ENCODE data around the gene TXNIP. TPM values are rescaled to one million over a fixed set of nuclear protein-coding genes. Genes with fewer than 3 reads are reported as not detected.

The TXNIP gene
- total RNA-seq, 2 experiments from 2014 or later: 190 to 195 TPM

DNA sequence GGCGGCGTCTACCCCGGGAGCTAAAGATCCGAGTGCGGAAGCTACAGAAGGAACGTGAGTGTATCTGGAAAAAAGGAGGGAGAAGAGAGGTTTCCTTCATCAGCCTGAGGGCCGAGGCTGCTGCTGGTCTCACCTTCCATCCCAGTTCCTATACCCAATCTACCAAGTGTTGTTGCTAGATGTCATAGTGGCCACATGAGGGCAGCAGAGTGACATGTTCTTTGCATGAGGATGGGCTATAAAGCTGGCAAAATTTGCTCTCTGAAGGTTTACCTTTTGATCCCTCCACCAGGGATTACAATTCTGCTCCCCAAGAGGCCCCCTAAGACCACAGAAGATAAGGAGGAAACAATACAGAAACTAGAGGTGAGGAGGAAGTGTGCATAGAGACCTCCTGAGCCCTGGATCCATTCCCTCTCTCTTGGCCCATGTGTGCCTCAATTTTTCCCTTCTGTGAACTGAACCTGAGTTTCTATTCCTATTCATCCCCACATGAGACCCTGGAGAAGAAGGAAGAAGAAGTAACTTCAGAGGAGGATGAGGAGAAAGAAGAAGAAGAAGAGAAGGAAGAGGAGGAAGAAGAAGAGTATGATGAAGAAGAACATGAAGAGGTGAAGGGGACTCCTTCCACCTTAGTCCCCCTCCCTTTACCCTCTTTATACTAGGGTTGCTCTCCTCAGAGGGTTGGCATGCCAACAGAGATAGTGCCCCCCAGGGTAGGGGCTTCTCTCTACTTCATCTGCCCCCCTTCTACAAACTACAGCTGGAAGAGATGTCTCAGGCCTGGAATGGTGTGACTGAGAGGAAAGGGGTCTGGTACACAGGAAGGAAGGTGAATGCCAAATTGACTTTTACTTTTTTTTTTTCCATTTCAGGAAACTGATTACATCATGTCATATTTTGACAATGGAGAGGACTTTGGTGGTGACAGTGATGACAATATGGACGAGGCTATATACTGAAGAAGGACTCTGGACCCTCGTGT, 18.6 kb downstream of the TXNIP start:
- Mint-ChIP-seq H3K4me3 (no peak overlapping the region), H3K4me1 (ENCODE audit: low read depth) (peaks cover 4% of the 10 kb centered on the region), H3K27me3 (ENCODE audit: low read depth) (no peaks in the 10 kb centered on the region), H3K27ac (no peak overlapping the region), H3K36me3 (ENCODE audit: low read depth) (peaks cover 5% of the 10 kb centered on the region), H3K9me3 (ENCODE audit: insufficient read depth) (no peaks in the 10 kb centered on the region)
- peak; percentile 86 for DNase-seq
- ChIA-PET CTCF (interaction anchor here (0.6 to 8.7 kb wide), 24 partner anchors 10 to 149 kb away, joined by 3 to 269 read pairs (median 8); partner anchors contain the start of genes ANKRD34A, ITGA10, LIX1L and NUDT17), POLR2A (interaction anchor here (0.6 to 8.1 kb wide), 13 partner anchors 12 to 132 kb away, joined by 3 to 373 read pairs (median 10); partner anchors contain the start of genes ANKRD34A, LIX1L, NUDT17 and POLR3GL)
- peak; percentile 34 for ATAC-seq

DNA sequence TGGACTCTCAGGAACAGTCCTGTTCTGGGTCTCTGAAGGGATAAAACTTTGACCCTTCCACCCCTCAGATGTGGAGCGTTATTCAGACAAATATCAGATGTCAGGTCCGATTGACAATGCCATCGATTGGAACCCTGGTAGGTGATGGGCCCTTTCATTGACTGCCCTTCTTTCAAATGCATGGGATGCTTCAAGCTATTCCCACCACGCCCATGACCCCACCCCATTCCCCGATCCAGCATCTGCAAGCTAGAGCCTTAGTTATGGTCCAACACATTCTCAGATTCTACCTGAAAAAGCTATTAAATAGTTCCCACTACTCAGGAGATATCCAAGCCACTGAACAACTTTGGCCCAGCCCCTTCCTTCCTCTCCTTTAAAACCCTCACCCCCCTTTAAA, 19.4 kb downstream of the TXNIP start:
- Mint-ChIP-seq H3K4me3 (no peak overlapping the region), H3K36me3 (ENCODE audit: low read depth) (peaks cover 5% of the 10 kb centered on the region), H3K9me3 (ENCODE audit: insufficient read depth) (no peaks in the 10 kb centered on the region), H3K4me1 (ENCODE audit: low read depth) (peaks cover 3% of the 10 kb centered on the region), H3K27ac (no peak overlapping the region), H3K27me3 (ENCODE audit: low read depth) (no peaks in the 10 kb centered on the region)
- no peak for DNase-seq
- ATAC-seq: no peak
- ChIA-PET POLR2A (interaction anchor here (0.6 to 8.1 kb wide), 10 partner anchors 11 to 131 kb away, joined by 3 to 373 read pairs (median 16); partner anchors contain the start of genes ANKRD34A, LIX1L, NUDT17 and POLR3GL), CTCF (interaction anchor here (0.8 to 8.7 kb wide), 21 partner anchors 9 to 149 kb away, joined by 3 to 269 read pairs (median 13); partner anchors contain the start of genes ANKRD34A, LIX1L, NUDT17 and PIAS3)

DNA sequence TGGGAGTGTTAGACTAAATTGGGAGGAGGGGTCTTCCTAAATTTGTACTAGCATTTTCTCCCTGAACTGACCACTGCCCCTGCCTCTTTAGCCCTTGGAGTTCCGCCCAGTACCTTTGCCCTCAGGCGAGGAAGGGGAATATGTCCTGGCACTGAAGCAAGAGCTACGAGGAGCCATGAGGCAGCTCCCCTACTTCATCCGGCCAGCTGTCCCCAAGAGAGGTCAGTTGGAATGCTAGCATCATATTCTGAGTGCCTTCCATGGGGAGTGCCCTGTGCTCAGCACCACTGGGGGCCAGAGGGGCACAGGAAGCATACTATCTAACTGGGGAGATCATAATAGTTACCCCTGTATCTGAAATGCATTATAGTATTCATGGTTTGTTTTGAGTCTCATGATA, 21.2 kb downstream of the TXNIP start:
- DNase-seq (no peak), ATAC-seq (no peak)
- CTCF ChIA-PET: interaction anchor here (8.3 to 8.7 kb wide), 2 partner anchors 18 to 35 kb away, joined by 235 to 269 read pairs; partner anchors contain the start of gene TXNIP
- Mint-ChIP-seq H3K27ac (peak overlapping the region; percentile 24), H3K4me1 (ENCODE audit: low read depth) (peaks cover 3% of the 10 kb centered on the region), H3K36me3 (ENCODE audit: low read depth) (peaks cover 5% of the 10 kb centered on the region), H3K9me3 (ENCODE audit: insufficient read depth) (no peaks in the 10 kb centered on the region), H3K4me3 (no peak overlapping the region), H3K27me3 (ENCODE audit: low read depth) (no peaks in the 10 kb centered on the region)
- POLR2A ChIA-PET: interaction anchor here (8.1 kb wide), 1 partner anchor 18 kb away, joined by 373 read pairs; the partner anchor contains the start of gene TXNIP

DNA sequence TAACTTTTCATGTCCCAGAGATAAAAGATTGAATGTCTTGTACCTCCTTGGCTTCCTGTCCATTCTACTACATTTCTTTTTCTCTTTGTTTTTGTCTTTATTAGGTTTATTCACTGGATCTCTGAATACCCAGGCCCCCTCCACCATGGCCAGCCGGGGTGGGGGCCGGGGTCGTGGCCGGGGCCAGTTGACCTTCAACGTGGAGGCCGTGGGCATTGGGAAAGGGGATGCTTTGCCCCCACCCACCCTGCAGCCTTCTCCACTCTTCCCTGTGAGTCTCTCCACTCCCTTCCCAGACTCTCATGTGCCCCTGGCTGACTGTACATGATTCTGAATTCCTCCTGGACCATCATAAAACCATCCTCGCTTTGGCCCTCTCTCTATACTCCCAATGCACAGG, 21.7 kb downstream of the TXNIP start:
- Mint-ChIP-seq H3K36me3 (ENCODE audit: low read depth) (peaks cover 9% of the 10 kb centered on the region), H3K9me3 (ENCODE audit: insufficient read depth) (no peaks in the 10 kb centered on the region), H3K27me3 (ENCODE audit: low read depth) (no peaks in the 10 kb centered on the region), H3K4me1 (ENCODE audit: low read depth) (peaks cover 3% of the 10 kb centered on the region), H3K4me3 (no peak overlapping the region), H3K27ac (no peak overlapping the region)
- ChIA-PET CTCF (interaction anchor here (8.3 to 8.7 kb wide), 2 partner anchors 19 to 36 kb away, joined by 235 to 269 read pairs; partner anchors contain the start of gene TXNIP), POLR2A (no interaction called here)
- no peak for DNase-seq
- no peak for ATAC-seq

DNA sequence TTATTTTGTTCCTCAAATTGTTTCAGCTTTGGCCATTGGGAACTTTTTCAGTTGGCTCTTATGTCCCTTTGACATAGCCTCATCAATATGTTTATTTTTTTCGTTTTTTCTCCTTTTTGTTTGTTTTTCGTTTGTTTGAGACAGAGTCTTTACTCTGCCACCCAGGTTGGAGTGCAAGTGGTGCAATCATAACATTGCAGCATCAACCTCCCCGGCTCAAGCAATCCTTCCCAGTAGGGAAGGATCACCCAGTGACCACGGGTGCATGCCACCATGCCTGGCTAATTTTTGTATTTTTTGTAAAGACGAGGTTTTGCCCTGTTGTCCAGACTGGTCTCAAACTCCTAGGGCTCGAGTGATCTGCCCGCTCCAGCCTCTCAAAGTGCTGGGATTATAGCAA, 23.8 kb downstream of the TXNIP start:
- ChIA-PET POLR2A (interaction anchor here (1.6 kb wide), 1 partner anchor 9 kb away, joined by 8 read pairs; the partner anchor contains the start of genes ANKRD34A and POLR3GL), CTCF (interaction anchor here (0.7 to 1.3 kb wide), 4 partner anchors 9 to 35 kb away, joined by 3 read pairs; partner anchors contain the start of gene LIX1L)
- H3K4me1 Mint-ChIP-seq (ENCODE audit: low read depth): peaks cover 3% of the 10 kb centered on the region
- peaks cover 4% of the 10 kb centered on the region for H3K9me3 Mint-ChIP-seq (ENCODE audit: insufficient read depth)
- DNase-seq (no peak), ATAC-seq (no peak)
- H3K4me3 Mint-ChIP-seq: no peak overlapping the region
- H3K27ac Mint-ChIP-seq: no peak overlapping the region
- H3K27me3 Mint-ChIP-seq (ENCODE audit: low read depth): no peaks in the 10 kb centered on the region
- H3K36me3 Mint-ChIP-seq (ENCODE audit: low read depth): peaks cover 13% of the 10 kb centered on the region

DNA sequence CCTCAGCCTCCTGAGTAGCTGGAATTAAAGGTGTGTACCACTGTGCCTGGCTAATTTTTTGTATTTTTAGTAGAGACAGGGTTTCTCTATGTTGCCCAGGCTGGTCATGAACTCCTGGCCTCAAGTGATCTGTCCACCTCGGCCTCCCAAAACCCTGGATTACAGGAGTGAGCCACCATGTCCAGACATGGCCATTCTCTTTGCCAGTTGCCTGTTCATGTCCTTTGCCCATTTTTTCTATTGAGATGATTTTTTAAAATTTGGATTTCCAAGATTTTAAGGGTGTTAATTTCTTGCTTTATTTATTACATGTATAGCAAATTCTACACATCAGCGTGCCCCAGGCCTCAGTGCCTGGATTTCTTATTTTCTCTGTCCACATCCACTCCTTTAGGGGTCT, 29.1 kb downstream of the TXNIP start:
- H3K27me3 Mint-ChIP-seq (ENCODE audit: low read depth): no peaks in the 10 kb centered on the region
- H3K9me3 Mint-ChIP-seq (ENCODE audit: insufficient read depth): peaks cover 4% of the 10 kb centered on the region
- no peak overlapping the region for H3K27ac Mint-ChIP-seq
- peaks cover 26% of the 10 kb centered on the region for H3K4me1 Mint-ChIP-seq (ENCODE audit: low read depth)
- no peak overlapping the region for H3K4me3 Mint-ChIP-seq
- H3K36me3 Mint-ChIP-seq (ENCODE audit: low read depth): peaks cover 22% of the 10 kb centered on the region
- DNase-seq (no peak), ATAC-seq (no peak)
- POLR2A ChIA-PET: no interaction called here
- CTCF ChIA-PET: interaction anchor here (1.1 to 2.4 kb wide), 3 partner anchors 11 to 57 kb away, joined by 3 to 13 read pairs (median 8); partner anchors contain the start of gene ITGA10

DNA sequence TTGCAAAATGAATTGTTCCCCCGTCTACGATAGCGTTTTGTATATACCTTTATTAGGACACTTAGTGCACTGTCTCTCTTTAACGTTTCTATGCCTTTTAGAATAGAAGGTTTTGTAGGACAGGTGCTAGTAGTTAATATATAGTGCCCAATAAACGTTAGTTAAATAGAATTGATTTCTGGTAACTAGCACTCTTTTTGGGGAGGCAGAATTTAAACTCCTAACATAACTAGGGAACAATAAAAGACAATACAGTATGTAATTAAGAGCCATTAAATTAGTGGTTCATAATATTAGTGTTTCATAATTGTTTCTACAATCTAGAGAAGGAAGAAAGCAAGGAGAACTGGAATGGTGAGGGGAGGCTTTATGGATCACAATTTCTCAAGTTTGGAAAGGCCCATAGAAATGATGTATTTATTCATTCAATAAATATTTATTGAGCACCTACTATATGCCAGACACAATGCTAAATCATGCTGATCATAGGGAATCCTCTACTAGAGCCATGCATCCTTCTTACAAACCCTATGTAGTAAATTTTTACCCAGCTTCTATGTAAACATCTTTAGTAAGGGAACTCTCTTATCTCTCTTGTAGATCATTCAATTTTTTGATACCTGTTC, 31.1 kb downstream of the TXNIP start:
- ChIA-PET CTCF (interaction anchor here (0.8 to 6.8 kb wide), 13 partner anchors 13 to 119 kb away, joined by 3 to 98 read pairs (median 6); partner anchors contain the start of genes NUDT17, PIAS3 and RBM8A), POLR2A (interaction anchor here (1.0 to 3.2 kb wide), 17 partner anchors 15 to 120 kb away, joined by 3 to 58 read pairs (median 9); partner anchors contain the start of genes NUDT17, PEX11B, PIAS3 and RBM8A)
- Mint-ChIP-seq H3K36me3 (ENCODE audit: low read depth) (peaks cover 22% of the 10 kb centered on the region), H3K4me1 (ENCODE audit: low read depth) (peaks cover 42% of the 10 kb centered on the region), H3K27me3 (ENCODE audit: low read depth) (no peaks in the 10 kb centered on the region), H3K27ac (peak overlapping the region; percentile 91), H3K4me3 (peak overlapping the region; percentile 93), H3K9me3 (ENCODE audit: insufficient read depth) (peaks cover 4% of the 10 kb centered on the region)
- DNase-seq: no peak
- no peak for ATAC-seq

DNA sequence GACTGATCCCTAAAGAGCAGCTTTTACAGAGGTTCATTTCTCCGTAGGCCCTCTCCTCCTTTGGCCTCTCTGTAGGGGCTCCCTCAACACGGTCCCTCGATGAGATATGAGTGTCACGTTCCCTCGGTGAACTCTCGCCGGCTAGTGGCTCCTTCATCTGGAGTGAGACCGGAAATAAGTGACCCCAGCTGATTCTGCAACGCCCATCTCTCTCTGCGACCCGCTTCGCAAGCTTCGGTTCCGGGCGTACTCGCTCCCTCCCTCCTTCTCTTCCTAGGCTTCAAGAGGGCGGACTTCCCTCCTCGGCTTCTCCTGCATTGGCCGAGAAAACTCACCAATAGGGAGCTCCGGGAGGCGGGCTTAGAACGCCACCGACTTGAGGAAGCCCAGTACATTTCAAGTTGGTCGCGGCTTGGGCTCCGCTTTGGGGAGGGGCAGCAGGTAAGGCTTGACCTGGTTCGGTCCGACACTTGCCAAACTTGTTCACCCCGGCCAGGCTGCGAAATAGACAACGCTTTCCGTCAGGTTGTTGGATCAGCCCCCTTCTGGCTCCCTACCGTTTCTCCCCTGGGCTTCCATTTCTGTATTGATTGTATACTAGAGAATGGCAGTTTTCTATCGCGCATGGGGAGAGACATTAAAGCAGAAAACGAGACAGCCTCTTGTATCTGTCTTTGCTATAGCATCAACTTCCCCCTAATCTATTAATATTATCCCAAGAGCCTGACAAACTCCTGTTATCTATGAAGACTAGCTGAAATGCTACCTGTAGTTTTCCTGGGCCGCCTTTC, 31.9 kb downstream of the TXNIP start, which contains the start of the genes ANKRD34A and POLR3GL:
Gene ANKRD34A, minus strand, starts transcription at position 248 of the 791 bp plus-strand sequence. CDS start 2,816 bp downstream, outside the sequence.
Gene POLR3GL, plus strand, starts transcription at position 363 of the 791 bp plus-strand sequence. CDS start 10,176 bp downstream, outside the sequence.
- ChIA-PET POLR2A (interaction anchor here (0.6 to 3.2 kb wide), 22 partner anchors 8 to 140 kb away, joined by 3 to 58 read pairs (median 6); partner anchors contain the start of genes NUDT17, PEX11B, PIAS3 and POLR3C), CTCF (interaction anchor here (0.8 to 6.8 kb wide), 19 partner anchors 14 to 118 kb away, joined by 3 to 98 read pairs (median 5); partner anchors contain the start of genes ITGA10, NUDT17, PIAS3 and RBM8A)
- Mint-ChIP-seq H3K4me3 (peak within 1 kb of the TSS; percentile 93), H3K36me3 (ENCODE audit: low read depth) (peaks cover 18% of the 10 kb centered on the region), H3K9me3 (ENCODE audit: insufficient read depth) (peaks cover 4% of the 10 kb centered on the region), H3K27ac (peak within 1 kb of the TSS; percentile 91), H3K4me1 (ENCODE audit: low read depth) (peaks cover 47% of the 10 kb centered on the region), H3K27me3 (ENCODE audit: low read depth) (no peaks in the 10 kb centered on the region)
- ATAC-seq (peak; percentile 92), DNase-seq (peak; percentile 96)

DNA sequence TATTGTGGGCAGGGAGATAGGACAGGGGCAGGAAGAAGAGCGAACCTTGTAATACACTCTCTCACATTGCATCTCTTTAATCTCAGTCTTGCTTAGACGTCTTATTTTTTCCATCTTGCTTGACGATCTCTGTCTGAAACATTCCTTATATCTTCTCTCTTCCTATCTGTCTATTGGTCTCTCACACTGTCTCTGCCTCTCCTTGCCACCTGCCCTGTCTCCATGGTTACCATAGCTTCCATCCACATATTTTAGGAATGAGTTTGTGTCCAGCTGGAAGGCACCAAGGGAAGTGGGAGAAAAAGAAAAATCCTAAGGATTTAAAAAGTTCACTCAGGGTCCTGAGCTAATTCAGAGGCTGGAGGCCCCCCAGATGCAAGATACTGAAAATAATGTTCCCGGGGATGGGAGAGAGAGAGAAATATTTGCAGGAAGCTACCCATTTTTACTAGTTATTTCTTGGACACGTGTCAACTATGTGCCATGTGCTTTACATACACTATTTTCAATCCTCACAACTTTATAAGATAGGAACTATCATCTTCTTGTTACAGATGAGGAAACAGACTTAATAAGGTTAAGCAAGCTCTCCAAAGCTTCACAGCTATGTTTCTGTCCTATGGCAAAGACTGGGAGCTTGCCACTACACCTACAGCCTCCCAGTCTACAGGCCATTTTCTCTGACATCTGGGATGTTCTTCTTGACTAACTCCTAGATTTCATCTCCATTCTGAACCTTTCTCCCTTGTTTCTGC, 32.9 kb downstream of the TXNIP start:
- H3K9me3 Mint-ChIP-seq (ENCODE audit: insufficient read depth): peaks cover 4% of the 10 kb centered on the region
- peaks cover 16% of the 10 kb centered on the region for H3K36me3 Mint-ChIP-seq (ENCODE audit: low read depth)
- no peak for DNase-seq
- ChIA-PET POLR2A (interaction anchor here (0.6 to 3.2 kb wide), 20 partner anchors 9 to 139 kb away, joined by 3 to 58 read pairs (median 8); partner anchors contain the start of genes NUDT17, PEX11B, PIAS3 and POLR3C), CTCF (interaction anchor here (0.9 to 6.8 kb wide), 17 partner anchors 10 to 117 kb away, joined by 3 to 98 read pairs (median 6); partner anchors contain the start of genes ITGA10, NUDT17, PIAS3 and RBM8A)
- no peak for ATAC-seq
- peaks cover 58% of the 10 kb centered on the region for H3K4me1 Mint-ChIP-seq (ENCODE audit: low read depth)
- no peaks in the 10 kb centered on the region for H3K27me3 Mint-ChIP-seq (ENCODE audit: low read depth)
- peak overlapping the region; percentile 91 for H3K27ac Mint-ChIP-seq
- H3K4me3 Mint-ChIP-seq: peak overlapping the region; percentile 93

Data from activated CD8-positive, alpha-beta T cell treated with anti-CD3 and anti-CD28 coated beads, Interleukin-2, amount 10 ng/mL, durations not matched to agents 7 days and 5 days (primary cell).